ENCODE data around the gene ZSCAN26. TPM values are rescaled to one million over a fixed set of nuclear protein-coding genes. Genes with fewer than 3 reads are reported as not detected.

ZSCAN26 gene
- total and polyA plus RNA-seq, 12 donors, result 7.2 to 27.3 (median 18.3) TPM

GRCh38 chr6:28266563-28266961, 381 bp upstream of the ZSCAN26 start:
- intact Hi-C loops (cut with DNase I), result no loop called here

GRCh38 chr6:28267695-28268059, 734 bp downstream of the ZSCAN26 start:
- H3K4me3 ChIP-seq, result peak overlapping the region in 3 of 4 donors; percentile 69 to 82 (median 75)
- H3K36me3 ChIP-seq (replicated peaks in 1 of 2), result peaks cover 0 to 11% of the 10 kb centered on the region in 2 donors
- H3K27ac ChIP-seq, result peak overlapping the region in 4 of 5 donors; percentile 64 to 89 (median 82)
- 0 to 7% (median 4%) methylated on average over 1 of the region's 1 CpG for WGBS, 4 donors
- TF ChIP-seq POLR2A (IDR thresholded peaks at IDR 0.05) (no peak), CTCF (IDR thresholded peaks at IDR 0.05) (no peak)
- H3K9me3 ChIP-seq (replicated peaks in 1 of 3), result no peaks in the 10 kb centered on the region
- intact Hi-C loops (cut with DNase I), result no loop called here
- no peaks in the 10 kb centered on the region for H3K27me3 ChIP-seq
- peaks cover 14 to 32% of the 10 kb centered on the region in 2 donors for H3K4me1 ChIP-seq (replicated peaks in 1 of 2)
- DNase-seq, result no peak

More at GRCh38 chr6:28266563-28266961, 381 bp upstream of the ZSCAN26 start:
- H3K27ac ChIP-seq, result peak overlapping the region in 4 of 5 donors; percentile 53 to 89 (median 82)
- WGBS, 4 donors, result 2 to 7% (median 5%) methylated on average over 5 of the region's 5 CpGs
- H3K4me3 ChIP-seq, result peak overlapping the region in 2 of 4 donors; percentile 75 to 82
- TF ChIP-seq POLR2A (IDR thresholded peaks at IDR 0.05), result no peak
- TF ChIP-seq CTCF (IDR thresholded peaks at IDR 0.05), result no peak
- no peaks in the 10 kb centered on the region for H3K9me3 ChIP-seq (replicated peaks in 1 of 3)
- no peaks in the 10 kb centered on the region for H3K27me3 ChIP-seq
- H3K4me1 ChIP-seq (replicated peaks in 1 of 2), result peaks cover 14 to 32% of the 10 kb centered on the region in 2 donors
- DNase-seq, result no peak
- H3K36me3 ChIP-seq (replicated peaks in 1 of 2), result no peaks in the 10 kb centered on the region

GRCh38 chr6:28269492-28269891, 2.5 kb downstream of the ZSCAN26 start:
- H3K4me3 ChIP-seq, result no peak overlapping the region
- peaks cover 14 to 32% of the 10 kb centered on the region in 2 donors for H3K4me1 ChIP-seq (replicated peaks in 1 of 2)
- H3K27me3 ChIP-seq, result no peaks in the 10 kb centered on the region
- DNase-seq, result peak in 2 of 7 donors; percentile 12 to 31
- H3K9me3 ChIP-seq (replicated peaks in 1 of 3), result no peaks in the 10 kb centered on the region
- peaks cover 0 to 29% of the 10 kb centered on the region in 2 donors for H3K36me3 ChIP-seq (replicated peaks in 1 of 2)
- TF ChIP-seq CTCF (IDR thresholded peaks at IDR 0.05), result no peak
- TF ChIP-seq POLR2A (IDR thresholded peaks at IDR 0.05), result peak in 1 of 2 donors; percentile 21
- H3K27ac ChIP-seq, result peak overlapping the region in 1 of 5 donors; percentile 55
- intact Hi-C loops (cut with DNase I), result no loop called here

- peaks cover 0 to 55% of the 10 kb centered on the region in 2 donors for H3K36me3 ChIP-seq (replicated peaks in 1 of 2)
Measured at GRCh38 chr6:28274888-28275287, 7.9 kb downstream of the ZSCAN26 start.

More at GRCh38 chr6:28274888-28275287, 7.9 kb downstream of the ZSCAN26 start:
- H3K9me3 ChIP-seq (replicated peaks in 1 of 3), result no peaks in the 10 kb centered on the region
- intact Hi-C loops (cut with DNase I), result no loop called here
- no peak for TF ChIP-seq CTCF (IDR thresholded peaks at IDR 0.05)
- TF ChIP-seq POLR2A (IDR thresholded peaks at IDR 0.05), result no peak
- no peak overlapping the region for H3K4me3 ChIP-seq
- H3K27me3 ChIP-seq, result no peaks in the 10 kb centered on the region
- H3K4me1 ChIP-seq (replicated peaks in 1 of 2), result peaks cover 0 to 6% of the 10 kb centered on the region in 2 donors
- no peak overlapping the region for H3K27ac ChIP-seq
- DNase-seq, result no peak
